SU-DHL-6 (cell line): Measurements from ENCODE around the gene COMT.

Experiments used
- H2AFZ ChIP-seq: fragments of 200-600 bp; sonication (generic); 2 replicates; pipeline ENCODE4 v1.6.1; 2014; ENCODE audit warnings: low read depth, mild to moderate bottlenecking, moderate library complexity, mixed read lengths, antibody characterized with exemption, low read length; ENCODE audit not compliant: severe bottlenecking
- H3F3A ChIP-seq: fragments of 200-600 bp; shearing (Covaris generic); 2 replicates; pipeline ENCODE4 v1.6.0; 2016; ENCODE audit warnings: antibody characterized with exemption, mild to moderate bottlenecking; ENCODE audit not compliant: insufficient read depth
- H3K27ac ChIP-seq: fragments of 200-600 bp; sonication (generic); 2 replicates; pipeline ENCODE4 v1.5.1; 2016; ENCODE audit warnings: low read depth, mild to moderate bottlenecking, low read length, moderate library complexity, mixed read lengths
- H3K27me3 ChIP-seq: fragments of 200-600 bp; sonication (generic), shearing (Covaris generic); 2 replicates; pipeline ENCODE4 v1.6.0; 2014; ENCODE audit warnings: mild to moderate bottlenecking, low read length
- H3K36me3 ChIP-seq: fragments of 200-600 bp; sonication (generic); 2 replicates; pipeline ENCODE4 v1.6.1; 2014; ENCODE audit warnings: mild to moderate bottlenecking, low read length, mixed read lengths
- H3K4me2 ChIP-seq: fragments of 300-600, 200-600 bp; shearing (Covaris generic), sonication (generic); 2 replicates; pipeline ENCODE4 v1.6.0; 2014; ENCODE audit warnings: low read length, low read depth, mild to moderate bottlenecking; ENCODE audit not compliant: poor library complexity, severe bottlenecking
- H3K4me3 ChIP-seq: fragments of 200-600 bp; sonication (generic); 2 replicates; pipeline ENCODE4 v1.5.1; 2014; ENCODE audit warnings: antibody characterized with exemption, low read length, mild to moderate bottlenecking, mixed read lengths; ENCODE audit not compliant: insufficient read depth, poor library complexity, severe bottlenecking
- H3K79me2 ChIP-seq: fragments of 200-600 bp; sonication (generic); 2 replicates; pipeline ENCODE4 v1.6.1; 2014; ENCODE audit warnings: mild to moderate bottlenecking, low read length, moderate library complexity; ENCODE audit not compliant: insufficient read depth
- H3K9ac ChIP-seq: fragments of 200-600 bp; sonication (generic); 2 replicates; pipeline ENCODE4 v1.7.0; 2014; ENCODE audit warnings: mild to moderate bottlenecking, low read length
- H3K9me2 ChIP-seq: fragments of 200-600 bp; sonication (generic); replicated peaks from 2 replicates; pipeline ENCODE4 v1.6.1; 2014; ENCODE audit warnings: low read length; ENCODE audit not compliant: insufficient read depth
- H3K9me3 ChIP-seq: fragments of 200-600 bp; sonication (generic); 2 replicates; pipeline ENCODE4 v1.6.1; 2014; ENCODE audit warnings: low read length, mixed read lengths; ENCODE audit not compliant: insufficient read depth
- H4K20me1 ChIP-seq: fragments of 200-600 bp; sonication (generic); 2 replicates; pipeline ENCODE4 v1.6.1; 2014; ENCODE audit warnings: low read depth, mild to moderate bottlenecking, antibody characterized with exemption, low read length, moderate library complexity, mixed read lengths
- EZH2phosphoT487 ChIP-seq: fragments of 200-600 bp; sonication (generic), shearing (Covaris generic); conservative IDR thresholded peaks from 2 replicates; pipeline ENCODE4 v1.6.1; 2018; ENCODE audit warnings: mild to moderate bottlenecking, antibody characterized with exemption, low read length, moderate library complexity, mixed read lengths
- TF ChIP-seq, protein P1 (sequence below): fragments of 200-600 bp; sonication (generic); IDR thresholded peaks from one replicate; pipeline ENCODE4 v1.5.1; 2017; ENCODE audit warnings: antibody characterized with exemption, mild to moderate bottlenecking, low read length, moderate library complexity; ENCODE audit not compliant: insufficient read depth, poor library complexity, severe bottlenecking

COMT gene

DNA sequence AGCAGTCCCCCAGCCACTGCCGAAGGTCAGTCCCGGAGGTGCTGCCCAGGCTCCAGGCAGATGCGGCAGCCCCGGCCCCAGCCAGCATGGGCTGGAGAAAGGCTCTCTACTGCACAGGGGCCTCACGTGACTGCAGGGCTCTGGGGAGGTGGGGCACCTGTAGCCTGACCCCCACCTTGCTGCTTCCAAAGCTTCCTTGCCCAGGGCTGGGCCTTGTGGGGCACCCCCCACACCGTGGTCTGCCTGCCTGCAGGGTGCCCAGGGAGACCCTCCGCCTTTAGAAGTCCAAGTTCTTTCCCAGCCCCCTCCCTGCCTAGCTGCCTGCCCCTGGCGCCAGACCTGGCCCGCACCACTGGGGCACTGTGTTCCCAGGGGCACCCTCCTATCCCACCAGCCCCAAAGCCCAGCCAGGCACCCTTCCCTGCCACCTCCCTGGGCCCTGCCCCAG is 28.5 kb downstream of the COMT start:
- no peaks in the 10 kb centered on the region for H3K9me2 ChIP-seq
- H3K27me3 ChIP-seq: no peaks in the 10 kb centered on the region
- H3K79me2 ChIP-seq: no peaks in the 10 kb centered on the region
- no peak overlapping the region for H2AFZ ChIP-seq
- no peak overlapping the region for H3K4me2 ChIP-seq
- no peak overlapping the region for H3K9ac ChIP-seq
- no peak overlapping the region for H3K27ac ChIP-seq
- no peaks in the 10 kb centered on the region for H3K36me3 ChIP-seq
- no peaks in the 10 kb centered on the region for H3F3A ChIP-seq
- H3K9me3 ChIP-seq: no peaks in the 10 kb centered on the region
- TF ChIP-seq, protein P1, sequence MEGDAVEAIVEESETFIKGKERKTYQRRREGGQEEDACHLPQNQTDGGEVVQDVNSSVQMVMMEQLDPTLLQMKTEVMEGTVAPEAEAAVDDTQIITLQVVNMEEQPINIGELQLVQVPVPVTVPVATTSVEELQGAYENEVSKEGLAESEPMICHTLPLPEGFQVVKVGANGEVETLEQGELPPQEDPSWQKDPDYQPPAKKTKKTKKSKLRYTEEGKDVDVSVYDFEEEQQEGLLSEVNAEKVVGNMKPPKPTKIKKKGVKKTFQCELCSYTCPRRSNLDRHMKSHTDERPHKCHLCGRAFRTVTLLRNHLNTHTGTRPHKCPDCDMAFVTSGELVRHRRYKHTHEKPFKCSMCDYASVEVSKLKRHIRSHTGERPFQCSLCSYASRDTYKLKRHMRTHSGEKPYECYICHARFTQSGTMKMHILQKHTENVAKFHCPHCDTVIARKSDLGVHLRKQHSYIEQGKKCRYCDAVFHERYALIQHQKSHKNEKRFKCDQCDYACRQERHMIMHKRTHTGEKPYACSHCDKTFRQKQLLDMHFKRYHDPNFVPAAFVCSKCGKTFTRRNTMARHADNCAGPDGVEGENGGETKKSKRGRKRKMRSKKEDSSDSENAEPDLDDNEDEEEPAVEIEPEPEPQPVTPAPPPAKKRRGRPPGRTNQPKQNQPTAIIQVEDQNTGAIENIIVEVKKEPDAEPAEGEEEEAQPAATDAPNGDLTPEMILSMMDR: no peak
- TF ChIP-seq EZH2phosphoT487: no peak
- no peak overlapping the region for H3K4me3 ChIP-seq
- H4K20me1 ChIP-seq: no peaks in the 10 kb centered on the region

DNA sequence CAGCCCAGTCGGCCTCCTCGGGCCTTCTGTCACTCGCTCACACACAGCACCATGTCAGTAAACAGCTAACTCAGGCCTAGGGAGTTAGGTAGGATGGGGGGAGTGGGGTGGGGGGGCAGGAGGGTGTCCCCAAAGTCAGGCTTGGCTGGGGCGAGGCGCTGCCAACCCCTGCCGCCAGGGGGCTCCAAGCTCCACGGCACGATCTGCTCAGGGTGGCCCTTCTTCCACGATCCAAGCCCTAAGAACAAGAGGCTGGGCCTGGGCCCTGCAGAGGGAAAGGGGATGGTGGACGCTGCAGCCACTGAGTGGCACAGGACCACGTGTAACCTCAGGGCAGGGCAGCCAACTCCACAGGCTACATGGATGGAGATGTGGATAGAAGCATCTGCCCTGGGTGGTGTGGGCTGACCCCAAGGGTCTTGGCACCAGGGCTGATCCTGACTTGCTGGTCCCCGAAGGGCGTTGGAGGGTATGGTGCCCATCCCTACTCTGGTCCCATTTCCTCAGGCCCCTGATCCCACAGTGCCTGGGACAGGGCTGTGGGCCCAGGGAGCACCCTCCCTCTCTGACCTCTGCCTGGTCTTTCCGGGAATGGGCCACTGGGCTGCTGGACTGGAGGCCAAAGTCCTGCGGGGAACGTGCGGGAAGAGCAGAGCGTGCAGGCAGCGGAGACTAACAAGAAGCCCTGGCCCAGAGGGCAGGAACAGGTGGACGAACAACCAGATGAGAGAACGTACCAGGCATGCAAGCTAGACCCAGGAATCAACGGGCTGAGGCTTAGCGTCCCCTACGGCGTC is 29.1 kb downstream of the COMT start:
- no peak overlapping the region for H3K9ac ChIP-seq
- no peak overlapping the region for H2AFZ ChIP-seq
- H3K27me3 ChIP-seq: no peaks in the 10 kb centered on the region
- no peak overlapping the region for H3K4me3 ChIP-seq
- H3K36me3 ChIP-seq: no peaks in the 10 kb centered on the region
- no peaks in the 10 kb centered on the region for H4K20me1 ChIP-seq
- no peaks in the 10 kb centered on the region for H3K9me3 ChIP-seq
- H3F3A ChIP-seq: no peaks in the 10 kb centered on the region
- TF ChIP-seq, protein P1: peak; percentile 52
- TF ChIP-seq EZH2phosphoT487: no peak
- no peak overlapping the region for H3K4me2 ChIP-seq
- no peaks in the 10 kb centered on the region for H3K9me2 ChIP-seq
- H3K27ac ChIP-seq: no peak overlapping the region
- H3K79me2 ChIP-seq: no peaks in the 10 kb centered on the region

DNA sequence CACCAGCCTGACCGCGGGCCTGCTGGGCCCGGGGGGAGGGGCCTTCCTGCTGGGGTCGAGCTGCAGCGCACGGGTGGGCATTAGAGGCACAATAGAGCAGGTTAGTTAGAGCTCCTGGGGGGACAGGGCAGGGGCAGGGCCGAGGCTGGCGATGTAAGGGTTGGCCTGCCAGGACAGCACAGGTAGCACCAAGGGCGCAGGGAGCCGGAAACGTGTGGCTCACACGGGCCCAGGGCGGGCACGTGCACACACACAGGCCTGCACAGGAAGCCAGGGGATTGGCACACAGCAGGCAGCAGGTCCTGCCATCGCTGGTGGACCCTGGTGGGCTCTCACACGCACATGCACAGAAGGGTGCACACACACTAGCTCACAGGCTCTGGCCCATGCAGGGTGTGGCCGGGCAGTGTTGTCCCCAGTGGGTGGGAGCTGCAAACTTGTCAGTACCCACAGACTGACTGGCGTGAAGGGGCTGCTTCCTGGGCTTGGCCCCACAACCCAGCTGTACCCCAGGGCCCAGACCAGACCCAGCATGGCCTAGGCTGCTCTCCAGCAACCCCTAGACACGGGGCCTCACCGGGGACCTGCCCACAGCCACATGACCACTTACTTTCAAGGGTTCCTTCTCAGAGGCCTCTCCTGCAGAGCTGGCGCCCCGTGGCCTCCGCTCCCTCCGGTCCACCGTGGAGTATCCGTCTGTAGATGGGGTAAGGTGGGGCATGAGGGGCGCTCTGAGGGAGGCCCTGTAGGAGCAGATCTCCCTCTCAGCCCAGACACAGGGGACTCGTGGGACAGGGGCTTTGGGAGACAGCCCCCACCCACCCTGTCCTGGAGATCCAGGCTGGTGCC is 29.9 kb downstream of the COMT start:
- Histone ChIP-seq H3K27me3 (no peaks in the 10 kb centered on the region), H3K79me2 (no peaks in the 10 kb centered on the region), H3K9me3 (no peaks in the 10 kb centered on the region), H3K9ac (no peak overlapping the region), H4K20me1 (no peaks in the 10 kb centered on the region), H3K27ac (no peak overlapping the region), H3K4me3 (no peak overlapping the region), H3K36me3 (no peaks in the 10 kb centered on the region), H2AFZ (no peak overlapping the region), H3K9me2 (no peaks in the 10 kb centered on the region), H3K4me2 (no peak overlapping the region), H3F3A (no peaks in the 10 kb centered on the region)
- TF ChIP-seq, protein P1: no peak
- TF ChIP-seq EZH2phosphoT487: no peak
